ES-I3 (cell line): ENCODE results near the gene HES5.
A peak's percentile ranks its signal among the peaks of the same experiment; 100 is the strongest.
"Not testable (repeated sequence)": the region's sequence is repeated elsewhere in the genome, so short reads cannot be mapped to it uniquely, and the experiment has no call there.

Experiments
- H3K36me3 ChIP-seq: 2 replicates; pipeline ENCODE4 v1.6.1; 2013; ENCODE audit warnings: mild to moderate bottlenecking, low read length, control low read depth, moderate library complexity; ENCODE audit not compliant: insufficient read depth
- H3K4me1 ChIP-seq: 2 replicates; pipeline ENCODE4 v1.6.1; 2013; ENCODE audit warnings: mild to moderate bottlenecking, control low read depth, low read length; ENCODE audit not compliant: insufficient read depth
- H3K9ac ChIP-seq: 2 replicates; pipeline ENCODE4 v1.6.1; 2013; ENCODE audit warnings: low read depth, mild to moderate bottlenecking, low read length, moderate library complexity
- H3K9me3 ChIP-seq: 2 replicates; pipeline ENCODE4 v1.6.1; 2013; ENCODE audit warnings: mild to moderate bottlenecking, low read length, moderate library complexity; ENCODE audit not compliant: control insufficient read depth, insufficient read depth

Gene HES5

GRCh38 chr1:2529784-2530512, at the start of gene HES5:
Gene HES5 (minus strand): TSS chr1:2530263. CDS start chr1:2530164, 99 bp downstream.
- Histone ChIP-seq H3K9ac (peak within 1 kb of the TSS; percentile 5; the same call in 1 of the 2 replicates), H3K36me3 (no peaks in the 10 kb centered on the region), H3K9me3 (no peaks in the 10 kb centered on the region), H3K4me1 (peaks cover 27% of the 10 kb centered on the region; the same call in 1 of the 2 replicates)

GRCh38 chr1:2578758-2579118, 48.7 kb upstream of the HES5 start:
- Histone ChIP-seq H3K9ac (no peak overlapping the region), H3K4me1 (peaks cover 4% of the 10 kb centered on the region; the same call in 1 of the 2 replicates), H3K9me3 (no peaks in the 10 kb centered on the region; the same call in 1 of the 2 replicates), H3K36me3 (no peaks in the 10 kb centered on the region)

- not testable (repeated sequence) for H3K36me3 ChIP-seq, H3K9me3 ChIP-seq, H3K4me1 ChIP-seq, H3K9ac ChIP-seq
Observed at GRCh38 chr1:2577565-2578075, 47.6 kb upstream of the HES5 start.

- Histone ChIP-seq H3K9ac (no peak overlapping the region), H3K4me1 (peaks cover 4% of the 10 kb centered on the region; the same call in 1 of the 2 replicates)
Observed at GRCh38 chr1:2575801-2576663, 46.0 kb upstream of the HES5 start.

GRCh38 chr1:2574350-2574749, 44.3 kb upstream of the HES5 start:
- Histone ChIP-seq H3K9ac (no peak overlapping the region), H3K9me3 (peaks cover 4% of the 10 kb centered on the region; the same call in 1 of the 2 replicates), H3K4me1 (peaks cover 4% of the 10 kb centered on the region; the same call in 1 of the 2 replicates), H3K36me3 (no peaks in the 10 kb centered on the region)

More at GRCh38 chr1:2575801-2576663, 46.0 kb upstream of the HES5 start:
- H3K36me3 ChIP-seq = no peaks in the 10 kb centered on the region
- peaks cover 4% of the 10 kb centered on the region; the same call in 1 of the 2 replicates for H3K9me3 ChIP-seq

GRCh38 chr1:2573250-2573920, 43.3 kb upstream of the HES5 start:
- H3K36me3 ChIP-seq = no peaks in the 10 kb centered on the region
- no peaks in the 10 kb centered on the region; the same call in 1 of the 2 replicates for H3K4me1 ChIP-seq
- no peak overlapping the region for H3K9ac ChIP-seq
- H3K9me3 ChIP-seq = peaks cover 4% of the 10 kb centered on the region; the same call in 1 of the 2 replicates

GRCh38 chr1:2571348-2571747, 41.3 kb upstream of the HES5 start:
- Histone ChIP-seq H3K9ac (no peak overlapping the region), H3K4me1 (no peaks in the 10 kb centered on the region), H3K9me3 (peaks cover 4% of the 10 kb centered on the region; the same call in 1 of the 2 replicates), H3K36me3 (no peaks in the 10 kb centered on the region)

- Histone ChIP-seq H3K36me3 (no peaks in the 10 kb centered on the region), H3K9ac (no peak overlapping the region), H3K4me1 (no peaks in the 10 kb centered on the region), H3K9me3 (peaks cover 4% of the 10 kb centered on the region; the same call in 1 of the 2 replicates)
Observed at GRCh38 chr1:2570332-2570731, 40.3 kb upstream of the HES5 start.

GRCh38 chr1:2569703-2570102, 39.6 kb upstream of the HES5 start:
- not testable (repeated sequence) for H3K9ac ChIP-seq, H3K4me1 ChIP-seq, H3K36me3 ChIP-seq, H3K9me3 ChIP-seq

GRCh38 chr1:2569060-2569459, 39.0 kb upstream of the HES5 start:
- Histone ChIP-seq H3K9ac (no peak overlapping the region), H3K9me3 (peaks cover 4% of the 10 kb centered on the region; the same call in 1 of the 2 replicates), H3K4me1 (no peaks in the 10 kb centered on the region), H3K36me3 (no peaks in the 10 kb centered on the region)

- not testable (repeated sequence) for H3K9ac ChIP-seq, H3K9me3 ChIP-seq, H3K4me1 ChIP-seq, H3K36me3 ChIP-seq
Observed at GRCh38 chr1:2568187-2568816, 38.2 kb upstream of the HES5 start.

GRCh38 chr1:2567083-2567679, 37.1 kb upstream of the HES5 start:
- no peaks in the 10 kb centered on the region for H3K4me1 ChIP-seq
- no peaks in the 10 kb centered on the region for H3K9me3 ChIP-seq
- H3K9ac ChIP-seq = no peak overlapping the region
- no peaks in the 10 kb centered on the region for H3K36me3 ChIP-seq
